HG03135 (cell line): Measurements from ENCODE around the gene LGI1.

Source experiments
- ATAC-seq: cut with Tn5 transposase; IDR thresholded peaks from one replicate; pipeline ENCODE4 v1.9.1; 2021; ENCODE audit warnings: mild to moderate bottlenecking, moderate library complexity; ENCODE audit not compliant: unreplicated experiment

The LGI1 gene

GRCh38 chr10:93757801-93758507 is at the start of gene LGI1:
Gene LGI1, plus strand, starts transcription at chr10:93757936. Its CDS starts 209 bp downstream, at chr10:93758145.
- ATAC-seq = no peak

GRCh38 chr10:93710333-93710909 is 47.3 kb upstream of the LGI1 start:
- ATAC-seq = no peak

GRCh38 chr10:93711891-93712290 is 45.8 kb upstream of the LGI1 start:
- no peak for ATAC-seq

GRCh38 chr10:93712593-93712992 is 45.1 kb upstream of the LGI1 start:
- no peak for ATAC-seq

GRCh38 chr10:93715345-93715744 is 42.4 kb upstream of the LGI1 start:
- ATAC-seq = peak; percentile 90

- no peak for ATAC-seq
Measured at GRCh38 chr10:93716766-93717165, 41.0 kb upstream of the LGI1 start.

- peak; percentile 50 for ATAC-seq
Measured at GRCh38 chr10:93718937-93719725, 38.6 kb upstream of the LGI1 start.

GRCh38 chr10:93719901-93720300 is 37.8 kb upstream of the LGI1 start:
- no peak for ATAC-seq

GRCh38 chr10:93722550-93722949 is 35.2 kb upstream of the LGI1 start:
- no peak for ATAC-seq

GRCh38 chr10:93723153-93723552 is 34.6 kb upstream of the LGI1 start:
- ATAC-seq = no peak

- ATAC-seq = no peak
Measured at GRCh38 chr10:93726024-93726423, 31.7 kb upstream of the LGI1 start.

- ATAC-seq = no peak
Measured at GRCh38 chr10:93741367-93741766, 16.4 kb upstream of the LGI1 start.

- ATAC-seq = peak; percentile 87
Measured at GRCh38 chr10:93742633-93743349, 14.9 kb upstream of the LGI1 start.

- ATAC-seq = no peak
Measured at GRCh38 chr10:93745408-93746065, 12.2 kb upstream of the LGI1 start.

- no peak for ATAC-seq
Measured at GRCh38 chr10:93746844-93747284, 10.9 kb upstream of the LGI1 start.

GRCh38 chr10:93749218-93749799 is 8.4 kb upstream of the LGI1 start:
- ATAC-seq = no peak

GRCh38 chr10:93751124-93751523 is 6.6 kb upstream of the LGI1 start:
- ATAC-seq = no peak

GRCh38 chr10:93751832-93752231 is 5.9 kb upstream of the LGI1 start:
- ATAC-seq = no peak

GRCh38 chr10:93752761-93753160 is 5.0 kb upstream of the LGI1 start:
- no peak for ATAC-seq

GRCh38 chr10:93753621-93754250 is 4.0 kb upstream of the LGI1 start:
- ATAC-seq = no peak
